Measurements from ENCODE around the gene DYNLT4.

DNA sequence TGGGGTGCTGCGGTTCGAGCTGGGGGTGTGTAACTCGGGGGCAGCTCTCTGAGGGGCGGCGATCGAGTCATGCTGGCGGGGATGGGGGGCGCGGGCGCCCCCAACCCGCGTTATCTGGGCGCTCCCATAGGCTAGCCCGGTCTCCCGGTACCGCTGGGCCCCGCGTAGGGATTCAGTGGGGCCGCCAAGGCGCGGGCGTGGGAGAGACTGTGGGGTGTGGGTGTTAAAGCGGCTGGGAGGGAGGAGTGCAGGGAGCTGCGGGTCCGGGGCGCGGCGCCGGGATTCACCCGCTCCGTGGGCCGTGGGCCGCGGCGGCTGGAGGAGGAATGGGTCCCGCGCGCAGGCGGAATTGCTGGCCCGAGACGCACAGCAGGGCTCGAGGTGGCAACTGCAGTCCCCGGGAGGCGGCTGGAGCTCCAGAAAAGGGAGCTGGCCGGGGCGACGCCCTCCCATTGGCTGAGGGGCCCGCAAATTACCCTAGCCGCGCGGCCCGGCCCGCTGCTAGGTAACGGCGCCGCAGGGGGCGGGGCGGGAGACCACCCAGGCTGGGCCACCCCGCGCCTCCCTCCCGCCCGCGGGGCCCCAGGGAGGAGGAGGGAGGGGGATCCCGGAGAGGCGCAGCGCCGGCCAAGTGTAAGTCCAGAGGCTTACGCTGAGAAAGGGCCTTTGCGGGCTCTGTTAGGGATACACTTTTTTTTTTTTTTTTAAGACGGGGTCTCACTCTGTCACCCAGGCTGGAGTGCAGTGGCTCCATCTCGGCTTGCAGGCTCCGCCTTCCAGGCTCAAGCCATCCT is 35.9 kb upstream of the DYNLT4 start, which contains the start of gene PTCH2:
- TF ChIP-seq, protein P1, sequence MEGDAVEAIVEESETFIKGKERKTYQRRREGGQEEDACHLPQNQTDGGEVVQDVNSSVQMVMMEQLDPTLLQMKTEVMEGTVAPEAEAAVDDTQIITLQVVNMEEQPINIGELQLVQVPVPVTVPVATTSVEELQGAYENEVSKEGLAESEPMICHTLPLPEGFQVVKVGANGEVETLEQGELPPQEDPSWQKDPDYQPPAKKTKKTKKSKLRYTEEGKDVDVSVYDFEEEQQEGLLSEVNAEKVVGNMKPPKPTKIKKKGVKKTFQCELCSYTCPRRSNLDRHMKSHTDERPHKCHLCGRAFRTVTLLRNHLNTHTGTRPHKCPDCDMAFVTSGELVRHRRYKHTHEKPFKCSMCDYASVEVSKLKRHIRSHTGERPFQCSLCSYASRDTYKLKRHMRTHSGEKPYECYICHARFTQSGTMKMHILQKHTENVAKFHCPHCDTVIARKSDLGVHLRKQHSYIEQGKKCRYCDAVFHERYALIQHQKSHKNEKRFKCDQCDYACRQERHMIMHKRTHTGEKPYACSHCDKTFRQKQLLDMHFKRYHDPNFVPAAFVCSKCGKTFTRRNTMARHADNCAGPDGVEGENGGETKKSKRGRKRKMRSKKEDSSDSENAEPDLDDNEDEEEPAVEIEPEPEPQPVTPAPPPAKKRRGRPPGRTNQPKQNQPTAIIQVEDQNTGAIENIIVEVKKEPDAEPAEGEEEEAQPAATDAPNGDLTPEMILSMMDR (conservative IDR thresholded peaks at IDR 0.05; ENCODE audit: low read depth, low read length): no peak
- no peak for TF ChIP-seq EZH2 (IDR thresholded peaks at IDR 0.05; ENCODE audit: borderline replicate concordance, low read depth, low read length, poor library complexity, severe bottlenecking)
